ENCODE results near the gene MAP3K12.
"Not testable (repeated sequence)": the region's sequence is repeated elsewhere in the genome, so short reads cannot be mapped to it uniquely, and the experiment has no call there.

DNA sequence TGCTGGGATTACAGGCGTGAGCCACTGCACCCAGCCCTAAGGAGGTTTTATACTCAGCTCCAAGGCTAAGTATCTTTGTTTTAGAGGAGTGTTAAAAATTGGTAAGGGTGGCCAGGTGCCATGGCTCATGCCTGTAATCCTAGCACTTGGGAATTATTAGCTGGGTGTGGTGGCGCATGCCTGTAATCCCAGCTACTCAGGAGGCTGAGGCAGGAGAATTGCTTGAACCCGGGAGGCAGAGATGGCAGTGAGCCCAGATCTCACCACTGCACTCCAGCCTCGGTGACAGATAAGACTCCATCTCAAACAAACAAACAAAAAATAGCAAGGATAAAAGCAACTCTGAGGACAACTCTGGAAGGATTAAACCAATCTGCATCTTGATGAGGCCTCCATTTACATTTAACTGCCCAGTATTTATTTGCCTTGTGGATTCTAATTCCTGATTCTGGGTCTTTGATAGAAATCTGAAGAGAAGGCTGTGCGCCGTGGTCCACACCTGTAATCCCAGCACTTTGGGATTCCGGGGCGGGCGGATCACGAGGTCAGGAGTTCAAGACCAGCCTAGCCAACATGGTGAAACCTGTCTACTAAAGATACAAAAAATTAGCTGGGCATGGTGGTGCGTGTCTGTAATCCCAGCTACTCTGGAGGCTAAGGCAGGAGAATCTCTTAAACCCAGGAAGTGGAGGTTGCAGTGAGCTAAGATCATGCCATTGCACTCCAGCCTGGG is 54.5 kb downstream of the MAP3K12 start:
- TF ChIP-seq EZH2 (IDR thresholded peaks at IDR 0.05; ENCODE audit: borderline replicate concordance, low read depth, low read length, poor library complexity, severe bottlenecking), result not testable (repeated sequence)
- TF ChIP-seq, protein P1, sequence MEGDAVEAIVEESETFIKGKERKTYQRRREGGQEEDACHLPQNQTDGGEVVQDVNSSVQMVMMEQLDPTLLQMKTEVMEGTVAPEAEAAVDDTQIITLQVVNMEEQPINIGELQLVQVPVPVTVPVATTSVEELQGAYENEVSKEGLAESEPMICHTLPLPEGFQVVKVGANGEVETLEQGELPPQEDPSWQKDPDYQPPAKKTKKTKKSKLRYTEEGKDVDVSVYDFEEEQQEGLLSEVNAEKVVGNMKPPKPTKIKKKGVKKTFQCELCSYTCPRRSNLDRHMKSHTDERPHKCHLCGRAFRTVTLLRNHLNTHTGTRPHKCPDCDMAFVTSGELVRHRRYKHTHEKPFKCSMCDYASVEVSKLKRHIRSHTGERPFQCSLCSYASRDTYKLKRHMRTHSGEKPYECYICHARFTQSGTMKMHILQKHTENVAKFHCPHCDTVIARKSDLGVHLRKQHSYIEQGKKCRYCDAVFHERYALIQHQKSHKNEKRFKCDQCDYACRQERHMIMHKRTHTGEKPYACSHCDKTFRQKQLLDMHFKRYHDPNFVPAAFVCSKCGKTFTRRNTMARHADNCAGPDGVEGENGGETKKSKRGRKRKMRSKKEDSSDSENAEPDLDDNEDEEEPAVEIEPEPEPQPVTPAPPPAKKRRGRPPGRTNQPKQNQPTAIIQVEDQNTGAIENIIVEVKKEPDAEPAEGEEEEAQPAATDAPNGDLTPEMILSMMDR (conservative IDR thresholded peaks at IDR 0.05; ENCODE audit: low read depth, low read length), result not testable (repeated sequence)

Measured in A673 (cell line).